H1 (cell line): Measurements from ENCODE around the gene CLRN1. TPM values are rescaled to one million over a fixed set of nuclear protein-coding genes. Genes with fewer than 3 reads are reported as not detected.

ENCODE experiments used
- CTCF ChIA-PET: fragments of 300-600 bp; sonication (Branson Sonifier 250); formaldehyde crosslinking; loops from one replicate; lab custom pipeline; 2021; ENCODE audit not compliant: partially characterized antibody; lab: Charles Lee
- POLR2A ChIA-PET: fragments of 300-600 bp; sonication (Branson Sonifier 250); formaldehyde crosslinking; loops from one replicate; lab custom pipeline; 2021; ENCODE audit warnings: inconsistent platforms; ENCODE audit not compliant: partially characterized antibody; lab: Charles Lee
- DNase-seq, 2 experiments: peaks; one replicate each; pipeline versions ENCODE4 v3.0.0 to v3.0.0-alpha.2; 2010 to 2022; ENCODE audit warnings: low spot score in 2 of 2, low read depth in 1 of 2, mixed read lengths in 1 of 2
- FAIRE-seq: peaks from 2 replicates; lab custom pipeline; 2011; peaks lifted over from hg19 to GRCh38; lab: Jason Lieb, UNC
- H2AFZ ChIP-seq: 2 replicates; pipeline ENCODE4 v1.8.1; 2012; ENCODE audit warnings: low read length, inconsistent platforms
- H2AK5ac ChIP-seq: 2 replicates; pipeline ENCODE4 v1.6.1; 2013; ENCODE audit warnings: low read depth, low read length
- H2BK120ac ChIP-seq: replicated peaks from 2 replicates; pipeline ENCODE3; 2013; ENCODE audit warnings: low read depth, low read length, inconsistent platforms
- H2BK12ac ChIP-seq: 2 replicates; pipeline ENCODE4 v1.6.1; 2013; ENCODE audit warnings: low read depth, low read length
- H2BK15ac ChIP-seq: 2 replicates; pipeline ENCODE4 v1.6.1; 2013; ENCODE audit warnings: low read length
- H2BK20ac ChIP-seq: 2 replicates; pipeline ENCODE4 v1.6.1; 2013; ENCODE audit warnings: low read length
- H2BK5ac ChIP-seq: 2 replicates; pipeline ENCODE4 v1.6.1; 2013; ENCODE audit warnings: low read depth, low read length
- H3K14ac ChIP-seq: 2 replicates; pipeline ENCODE4 v1.6.1; 2013; ENCODE audit warnings: inconsistent platforms; ENCODE audit not compliant: insufficient read length
- H3K18ac ChIP-seq: 2 replicates; pipeline ENCODE4 v1.6.1; 2013; ENCODE audit warnings: low read length; ENCODE audit errors: extremely low read depth
- H3K23ac ChIP-seq: 2 replicates; pipeline ENCODE4 v1.6.1; 2013; ENCODE audit warnings: inconsistent platforms; ENCODE audit not compliant: insufficient read length
- H3K23me2 ChIP-seq: 2 replicates; pipeline ENCODE4 v1.6.1; 2013; ENCODE audit warnings: low read depth, low read length
- H3K27ac ChIP-seq: 2 replicates; pipeline ENCODE4 v1.6.1; 2011; ENCODE audit warnings: low read depth, low read length, inconsistent platforms
- H3K27me3 ChIP-seq, 4 experiments: replicated peaks in 1 of 4; 1 replicate in 1 of 4; 2 replicates in 3 of 4; pipeline versions ENCODE4 v1.6.1 to v1.8.1; 2011 to 2013; ENCODE audit warnings: low read length in 3 of 4, mild to moderate bottlenecking in 3 of 4, inconsistent platforms in 2 of 4, mixed read lengths in 2 of 4, moderate library complexity in 1 of 4; ENCODE audit not compliant: control insufficient read depth in 3 of 4, insufficient read depth in 3 of 4; ENCODE audit errors: extremely low read depth in 1 of 4
- H3K36me3 ChIP-seq, 4 experiments: 2 replicates each; pipeline versions ENCODE4 v1.6.1 to v1.8.1; 2011 to 2013; ENCODE audit warnings: mild to moderate bottlenecking in 4 of 4, low read length in 3 of 4, moderate library complexity in 2 of 4, control low read depth in 1 of 4, inconsistent platforms in 1 of 4; ENCODE audit not compliant: insufficient read depth in 4 of 4, control insufficient read depth in 2 of 4
- H3K4ac ChIP-seq: replicated peaks from 2 replicates; pipeline ENCODE3; 2013; ENCODE audit warnings: low read length, low read depth, mixed read lengths, inconsistent platforms; ENCODE audit not compliant: insufficient read length
- H3K4me1 ChIP-seq, 4 experiments: replicated peaks in 1 of 4; 1 replicate in 1 of 4; 2 replicates in 3 of 4; pipeline versions ENCODE4 v1.6.1 to v1.8.1; 2011 to 2013; ENCODE audit warnings: low read length in 3 of 4, inconsistent platforms in 2 of 4, mixed read lengths in 1 of 4; ENCODE audit not compliant: insufficient read depth in 4 of 4, control insufficient read depth in 3 of 4
- H3K4me2 ChIP-seq, 2 experiments: 2 replicates each; pipeline versions ENCODE4 v1.6.1 to v1.8.1; 2011 to 2013; ENCODE audit warnings: low read depth in 2 of 2, low read length in 2 of 2, control low read depth in 1 of 2, inconsistent platforms in 1 of 2, mild to moderate bottlenecking in 1 of 2; ENCODE audit not compliant: insufficient read depth in 1 of 2
- H3K4me3 ChIP-seq, 4 experiments: fragments of 200-600, 300-600 bp in 1 of 4; sonication (generic), shearing (Covaris generic), sonication (Bioruptor Twin) in 1 of 4; 2 replicates each; pipeline versions ENCODE4 v1.5.1 to v1.8.1; 2011 to 2016; ENCODE audit warnings: low read length in 4 of 4, low read depth in 3 of 4, control low read depth in 2 of 4, inconsistent platforms in 2 of 4, mild to moderate bottlenecking in 2 of 4, mixed read lengths in 1 of 4, moderate library complexity in 1 of 4; ENCODE audit not compliant: insufficient read depth in 2 of 4; ENCODE audit errors: extremely low read depth in 1 of 4
- H3K56ac ChIP-seq: replicated peaks from 2 replicates; pipeline ENCODE3; 2013; ENCODE audit warnings: low read depth, mild to moderate bottlenecking, mixed read lengths, low read length, inconsistent platforms; ENCODE audit not compliant: insufficient read length
- H3K79me1 ChIP-seq: 2 replicates; pipeline ENCODE4 v1.6.1; 2013; ENCODE audit warnings: low read depth, low read length, control low read depth
- H3K79me2 ChIP-seq, 2 experiments: 2 replicates each; pipeline versions ENCODE4 v1.6.1 to v1.8.1; 2012 to 2013; ENCODE audit warnings: low read length in 2 of 2, mild to moderate bottlenecking in 2 of 2, inconsistent platforms in 1 of 2; ENCODE audit not compliant: insufficient read depth in 2 of 2, control insufficient read depth in 1 of 2
- H3K9ac ChIP-seq, 4 experiments: replicated peaks in 1 of 4; 1 replicate in 1 of 4; 2 replicates in 3 of 4; pipeline versions ENCODE4 v1.6.1 to v1.8.1; 2011 to 2013; ENCODE audit warnings: low read depth in 3 of 4, low read length in 3 of 4, control low read depth in 2 of 4, mild to moderate bottlenecking in 2 of 4, moderate library complexity in 2 of 4, inconsistent platforms in 1 of 4; ENCODE audit errors: extremely low read depth in 1 of 4
- H3K9me3 ChIP-seq, 2 experiments: 2 replicates each; pipeline versions ENCODE4 v1.6.1 to v1.8.1; 2012 to 2013; ENCODE audit warnings: mild to moderate bottlenecking in 2 of 2, moderate library complexity in 2 of 2, control low read depth in 1 of 2, inconsistent platforms in 1 of 2, low read depth in 1 of 2, low read length in 1 of 2, mixed read lengths in 1 of 2; ENCODE audit not compliant: insufficient read depth in 2 of 2
- H4K20me1 ChIP-seq, 2 experiments: replicated peaks in 1 of 2; 2 replicates each; pipeline versions ENCODE3 to v1.8.1; 2011 to 2013; ENCODE audit warnings: inconsistent platforms in 2 of 2, low read length in 2 of 2, mild to moderate bottlenecking in 1 of 2; ENCODE audit not compliant: insufficient read depth in 2 of 2, control insufficient read depth in 1 of 2
- H4K5ac ChIP-seq: 2 replicates; pipeline ENCODE4 v1.6.1; 2013; ENCODE audit warnings: low read length, low read depth, mixed read lengths, inconsistent platforms; ENCODE audit not compliant: insufficient read length
- H4K8ac ChIP-seq: 2 replicates; pipeline ENCODE4 v1.8.0; 2013; ENCODE audit warnings: mild to moderate bottlenecking, moderate library complexity, low read length, inconsistent platforms; ENCODE audit not compliant: insufficient read depth; ENCODE audit errors: extremely low read depth
- H4K91ac ChIP-seq: replicated peaks from 2 replicates; pipeline ENCODE3; 2013; ENCODE audit warnings: low read length, mixed read lengths, inconsistent platforms; ENCODE audit not compliant: insufficient read length
- EZH2 ChIP-seq: fragments of 200-600 bp; sonication (generic); IDR thresholded peaks from 2 replicates; pipeline ENCODE4 v1.7.1; 2012; ENCODE audit warnings: low read depth, mild to moderate bottlenecking, moderate library complexity, low read length, inconsistent platforms; ENCODE audit not compliant: severe bottlenecking
- ZNF274 ChIP-seq: IDR thresholded peaks from 2 replicates; pipeline ENCODE4 v1.7.0; 2012; ENCODE audit warnings: low read length, borderline replicate concordance; ENCODE audit errors: extremely low read depth
- WGBS, 2 experiments: shearing (Covaris generic) in 1 of 2; methylation state at CpG; one replicate each; pipeline versions ENCODE4 v1.1.6 to v1.1.7; 2013 to 2015; ENCODE audit warnings: low lambda C conversion rate in 2 of 2, mixed read lengths in 2 of 2, inconsistent platforms in 1 of 2, low coverage in 1 of 2, missing lambda C conversion rate in 1 of 2; ENCODE audit not compliant: insufficient replicate concordance in 2 of 2, insufficient coverage in 1 of 2, insufficient read length in 1 of 2; ENCODE audit errors: extremely low coverage in 1 of 2, missing lambda C conversion rate in 1 of 2; 5-methylcytosine and 5-hydroxymethylcytosine counted together
- polyA plus RNA-seq, 7 experiments: library from polyadenylated mRNA; depleted of rRNA in 3 of 7; stranded (reverse) in 5 of 7; unstranded in 2 of 7; fragments of >200 nt in 5 of 7; fragments of 200-250 nt in 2 of 7; gene quantifications; 1 replicate in 5 of 7; 2 replicates in 1 of 7; 4 replicates in 1 of 7; pipeline versions ENCODE4 v1.2.1 to v1.2.3, GENCODE V29; 2011 to 2013; ENCODE audit warnings: missing spikeins in 2 of 7, mixed read lengths in 2 of 7
- total RNA-seq: library from RNA; stranded (reverse); fragmentation: NEBNext Ultra II Directional; extraction: Animal tissue kit (Norgen Biotek cat#: 25700); gene quantifications from 2 replicates; pipeline ENCODE4 v1.2.1, GENCODE V29; 2021

Gene CLRN1
- total and polyA plus RNA-seq, 2 of the 8 experiments (the other 6 are each of a cell fraction or from before 2014, with no cell fraction given), result 0.20 to 0.35 TPM

- H2AK5ac ChIP-seq, result no peak overlapping the region
- no peak overlapping the region for H2BK5ac ChIP-seq
- H3K9ac ChIP-seq, result no peak overlapping the region
- no peak for FAIRE-seq
- no peak for DNase-seq
- no peaks in the 10 kb centered on the region for H3K79me2 ChIP-seq
- H2BK15ac ChIP-seq, result no peak overlapping the region
- no peak overlapping the region for H3K18ac ChIP-seq
- H4K5ac ChIP-seq, result no peak overlapping the region
- H3K9me3 ChIP-seq, result no peaks in the 10 kb centered on the region
- no peak overlapping the region for H2BK12ac ChIP-seq
- no peak overlapping the region for H3K4me2 ChIP-seq
- H3K14ac ChIP-seq, result no peak overlapping the region
- H3K4ac ChIP-seq, result no peak overlapping the region
- no peak overlapping the region for H4K91ac ChIP-seq
- no peak overlapping the region for H3K27ac ChIP-seq
- H3K79me1 ChIP-seq, result no peaks in the 10 kb centered on the region
- no peaks in the 10 kb centered on the region for H3K36me3 ChIP-seq
- H4K8ac ChIP-seq, result no peak overlapping the region
- POLR2A ChIA-PET, result no interaction called here
- no peak overlapping the region for H3K23ac ChIP-seq
- H2BK120ac ChIP-seq, result no peak overlapping the region
- CTCF ChIA-PET, result interaction anchor here (0.9 to 1.8 kb wide), 2 partner anchors 13 to 38 kb away, joined by 3 to 5 read pairs; no protein-coding TSS in a partner anchor
- H3K4me1 ChIP-seq, result no peaks in the 10 kb centered on the region
- no peaks in the 10 kb centered on the region for H3K27me3 ChIP-seq
- no peak overlapping the region for H3K56ac ChIP-seq
- H2BK20ac ChIP-seq, result no peak overlapping the region
- H4K20me1 ChIP-seq, result no peaks in the 10 kb centered on the region
- no peak overlapping the region for H2AFZ ChIP-seq
- no peaks in the 10 kb centered on the region for H3K23me2 ChIP-seq
- no peak overlapping the region for H3K4me3 ChIP-seq
- WGBS, 2 experiments, result 86% methylated on average over 3 of the region's 3 CpGs; no CpG with 5 or more reads in 1 of the 2 experiments
- TF ChIP-seq ZNF274 (no peak), EZH2 (no peak)
Measured at GRCh38 chr3:150877303-150877702, 95.2 kb downstream of the CLRN1 start.
